CD4-positive, alpha-beta T cell treated with Interleukin-2 at 100 ng/mL for 4 hours (primary cell): ENCODE results near the gene AMBP.

Experiments
- DNase-seq: peaks from one replicate; pipeline ENCODE4 v3.0.0-alpha.2; 2020; ENCODE audit warnings: low spot score

Gene AMBP

GRCh38 chr9:114031037-114031630 is 47.0 kb downstream of the AMBP start:
- DNase-seq: no peak

- no peak for DNase-seq
Observed at GRCh38 chr9:114030364-114030763, 47.7 kb downstream of the AMBP start.

GRCh38 chr9:114029311-114030170 is 48.6 kb downstream of the AMBP start:
- DNase-seq: no peak

- DNase-seq: no peak
Observed at GRCh38 chr9:114028646-114029045, 49.5 kb downstream of the AMBP start.

- no peak for DNase-seq
Observed at GRCh38 chr9:114027863-114028465, 50.1 kb downstream of the AMBP start.

- DNase-seq: no peak
Observed at GRCh38 chr9:114027159-114027862, 50.8 kb downstream of the AMBP start.

GRCh38 chr9:114026335-114026734 is 51.8 kb downstream of the AMBP start:
- no peak for DNase-seq

GRCh38 chr9:114025760-114026159 is 52.3 kb downstream of the AMBP start:
- no peak for DNase-seq

GRCh38 chr9:114025196-114025753 is 52.8 kb downstream of the AMBP start:
- DNase-seq: no peak

GRCh38 chr9:114023961-114024360 is 54.1 kb downstream of the AMBP start:
- DNase-seq: no peak

GRCh38 chr9:114021578-114021977 is 56.5 kb downstream of the AMBP start:
- no peak for DNase-seq

GRCh38 chr9:114017741-114018715 is 60.1 kb downstream of the AMBP start:
- DNase-seq: no peak

GRCh38 chr9:114016629-114017423 is 61.3 kb downstream of the AMBP start:
- no peak for DNase-seq

GRCh38 chr9:114016101-114016500 is 62.0 kb downstream of the AMBP start:
- DNase-seq: no peak

- no peak for DNase-seq
Observed at GRCh38 chr9:114015607-114016006, 62.5 kb downstream of the AMBP start.

- DNase-seq: no peak
Observed at GRCh38 chr9:114014044-114014443, 64.1 kb downstream of the AMBP start.

GRCh38 chr9:114012126-114012525 is 66.0 kb downstream of the AMBP start:
- no peak for DNase-seq

GRCh38 chr9:114011313-114011712 is 66.8 kb downstream of the AMBP start:
- DNase-seq: no peak
